Erythroblast (primary cell): ENCODE measurements around the gene IRS4.

Experiments used
- GATA1 ChIP-seq: IDR thresholded peaks from 2 replicates; pipeline ENCODE4 v1.6.1; 2011; ENCODE audit warnings: low read depth, mild to moderate bottlenecking, control low read depth, low read length, moderate library complexity
- POLR2A ChIP-seq: IDR thresholded peaks from 2 replicates; pipeline ENCODE4 v1.6.1; 2011; ENCODE audit warnings: mild to moderate bottlenecking, low read length

GRCh38 chrX:108701633-108702032, 34.7 kb downstream of the IRS4 start:
- TF ChIP-seq POLR2A: no peak
- no peak for TF ChIP-seq GATA1
